ENCODE results near the gene TTF2. TPM values are rescaled to one million over a fixed set of nuclear protein-coding genes. Genes with fewer than 3 reads are reported as not detected.

Gene TTF2
- total RNA-seq, 3 donors from 2014 or later, result 21.5 to 35.4 (median 30.2) TPM

DNA sequence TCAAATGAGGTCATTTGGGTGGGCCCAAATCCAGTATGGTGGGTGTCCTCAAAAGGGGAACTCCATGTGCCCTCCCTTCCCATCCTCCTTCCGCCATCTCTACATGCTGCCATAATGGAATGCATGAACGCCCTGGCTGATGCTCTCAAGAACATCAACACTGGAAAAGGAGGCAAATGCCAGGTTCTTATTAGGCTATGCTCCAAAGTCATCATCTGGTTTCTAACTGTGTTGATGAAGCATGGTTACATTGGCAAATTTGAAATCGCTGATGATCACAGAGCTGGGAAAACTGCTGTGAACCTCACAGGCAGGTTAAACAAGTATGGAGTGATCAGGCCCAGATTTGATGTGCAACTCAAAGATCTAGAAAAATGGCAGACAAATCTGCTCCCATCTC is 78.0 kb downstream of the TTF2 start:
- Histone ChIP-seq H3K9me3 (no peaks in the 10 kb centered on the region), H3K4me3 (no peak overlapping the region), H3K36me3 (ENCODE audit: low read depth) (no peaks in the 10 kb centered on the region), H3K4me1 (ENCODE audit: low read depth) (no peaks in the 10 kb centered on the region)
- no peak for DNase-seq
- intact Hi-C loops (cut with DNase I, micrococcal nuclease), result no loop called here
- no peak for ATAC-seq
- TF ChIP-seq, protein P1, sequence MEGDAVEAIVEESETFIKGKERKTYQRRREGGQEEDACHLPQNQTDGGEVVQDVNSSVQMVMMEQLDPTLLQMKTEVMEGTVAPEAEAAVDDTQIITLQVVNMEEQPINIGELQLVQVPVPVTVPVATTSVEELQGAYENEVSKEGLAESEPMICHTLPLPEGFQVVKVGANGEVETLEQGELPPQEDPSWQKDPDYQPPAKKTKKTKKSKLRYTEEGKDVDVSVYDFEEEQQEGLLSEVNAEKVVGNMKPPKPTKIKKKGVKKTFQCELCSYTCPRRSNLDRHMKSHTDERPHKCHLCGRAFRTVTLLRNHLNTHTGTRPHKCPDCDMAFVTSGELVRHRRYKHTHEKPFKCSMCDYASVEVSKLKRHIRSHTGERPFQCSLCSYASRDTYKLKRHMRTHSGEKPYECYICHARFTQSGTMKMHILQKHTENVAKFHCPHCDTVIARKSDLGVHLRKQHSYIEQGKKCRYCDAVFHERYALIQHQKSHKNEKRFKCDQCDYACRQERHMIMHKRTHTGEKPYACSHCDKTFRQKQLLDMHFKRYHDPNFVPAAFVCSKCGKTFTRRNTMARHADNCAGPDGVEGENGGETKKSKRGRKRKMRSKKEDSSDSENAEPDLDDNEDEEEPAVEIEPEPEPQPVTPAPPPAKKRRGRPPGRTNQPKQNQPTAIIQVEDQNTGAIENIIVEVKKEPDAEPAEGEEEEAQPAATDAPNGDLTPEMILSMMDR (IDR thresholded peaks at IDR 0.05), result no peak

DNA sequence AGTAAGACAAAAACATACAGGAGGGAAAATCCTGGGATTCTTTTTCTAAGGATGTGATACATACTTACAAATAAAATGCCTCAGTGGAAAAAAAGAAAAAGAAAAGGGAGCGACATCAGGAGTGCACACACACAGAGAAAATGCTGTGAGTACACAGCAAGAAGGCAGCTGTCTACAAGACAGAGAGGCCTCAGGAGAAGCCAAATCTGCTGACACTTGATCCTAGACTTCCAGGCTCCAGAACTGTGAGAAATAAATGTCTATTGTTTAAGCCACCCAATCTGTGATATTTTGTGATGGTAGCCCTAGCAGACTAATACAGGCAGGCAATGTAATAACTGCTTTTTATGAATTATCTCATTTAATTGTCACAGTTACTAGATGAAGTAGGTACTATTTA is 78.4 kb downstream of the TTF2 start:
- Histone ChIP-seq H3K4me1 (ENCODE audit: low read depth) (no peaks in the 10 kb centered on the region), H3K9me3 (no peaks in the 10 kb centered on the region), H3K4me3 (no peak overlapping the region), H3K36me3 (ENCODE audit: low read depth) (no peaks in the 10 kb centered on the region)
- TF ChIP-seq, protein P1 (IDR thresholded peaks at IDR 0.05), result no peak
- DNase-seq, result no peak
- ATAC-seq, result no peak
- intact Hi-C loops (cut with DNase I, micrococcal nuclease), result no loop called here

DNA sequence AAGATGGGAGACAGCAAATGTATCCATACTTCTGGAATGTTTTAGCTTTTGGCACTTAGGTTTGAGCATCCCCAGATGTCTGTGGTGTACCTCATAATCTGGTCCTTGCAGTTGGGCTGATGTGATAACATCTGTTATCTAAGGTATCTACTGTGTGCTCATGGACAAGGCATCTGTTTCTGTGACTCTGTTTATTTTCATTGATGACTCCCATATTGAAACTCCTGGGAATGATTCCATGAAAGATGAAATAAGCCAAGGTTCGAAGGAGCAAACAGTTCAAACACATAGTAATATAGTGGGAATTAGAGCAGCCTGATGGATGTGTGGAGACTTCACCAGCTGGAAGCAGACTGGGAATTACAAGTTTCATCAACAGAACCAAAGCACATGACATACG is 82.1 kb downstream of the TTF2 start:
- TF ChIP-seq, protein P1 (IDR thresholded peaks at IDR 0.05), result no peak
- Histone ChIP-seq H3K4me3 (no peak overlapping the region), H3K4me1 (ENCODE audit: low read depth) (no peaks in the 10 kb centered on the region), H3K9me3 (no peaks in the 10 kb centered on the region), H3K36me3 (ENCODE audit: low read depth) (no peaks in the 10 kb centered on the region)
- no peak for DNase-seq
- no peak for ATAC-seq
- intact Hi-C loops (cut with DNase I, micrococcal nuclease), result no loop called here

DNA sequence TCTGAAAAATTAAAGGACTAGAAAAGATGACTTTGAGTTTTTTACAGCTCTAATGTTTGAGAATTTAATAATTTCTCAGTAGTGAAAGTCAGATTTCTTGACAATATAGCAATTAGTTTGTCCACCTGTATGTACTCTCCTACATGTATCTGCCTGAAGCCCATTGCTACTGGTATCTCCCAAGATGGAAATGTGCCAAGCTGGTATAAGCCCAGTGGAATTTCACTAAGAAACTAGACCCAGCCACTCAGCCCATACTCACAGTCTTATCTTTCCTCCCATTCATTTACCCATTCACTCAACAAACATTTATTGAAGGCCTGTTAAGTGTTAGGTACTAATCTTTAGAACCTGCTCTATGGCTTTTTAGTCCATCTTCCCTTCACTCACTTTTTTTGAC is 83.0 kb downstream of the TTF2 start:
- no peaks in the 10 kb centered on the region for H3K36me3 ChIP-seq (ENCODE audit: low read depth)
- DNase-seq, result no peak

DNA sequence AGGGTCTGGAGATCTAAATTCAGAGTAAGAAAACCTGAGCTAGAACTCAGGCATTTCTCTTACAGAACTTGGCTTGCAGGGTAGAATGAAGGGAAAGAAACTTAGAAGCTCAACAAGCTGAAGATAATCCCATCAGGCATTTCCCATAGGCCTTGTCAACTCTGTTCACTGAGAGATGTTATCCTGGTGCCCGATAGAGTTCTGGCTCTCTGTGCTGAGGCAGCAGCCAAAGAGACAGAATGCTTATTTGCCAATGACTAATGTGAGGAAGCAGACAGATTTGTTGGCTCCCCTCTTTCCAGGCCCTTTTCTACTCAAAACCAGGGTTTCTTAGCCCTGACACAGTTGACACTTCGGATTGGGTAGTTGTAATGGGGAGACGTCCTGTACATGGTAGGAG is 83.7 kb downstream of the TTF2 start:
- TF ChIP-seq, protein P1 (IDR thresholded peaks at IDR 0.05), result no peak
- intact Hi-C loops (cut with DNase I, micrococcal nuclease), result no loop called here
- no peaks in the 10 kb centered on the region for H3K9me3 ChIP-seq

More for the DNA sequence above, 83.0 kb downstream of the TTF2 start:
- H3K4me1 ChIP-seq (ENCODE audit: low read depth), result no peaks in the 10 kb centered on the region
- no peak for ATAC-seq
- H3K4me3 ChIP-seq, result no peak overlapping the region
- TF ChIP-seq, protein P1 (IDR thresholded peaks at IDR 0.05), result no peak
- intact Hi-C loops (cut with DNase I, micrococcal nuclease), result no loop called here
- no peaks in the 10 kb centered on the region for H3K9me3 ChIP-seq

DNA sequence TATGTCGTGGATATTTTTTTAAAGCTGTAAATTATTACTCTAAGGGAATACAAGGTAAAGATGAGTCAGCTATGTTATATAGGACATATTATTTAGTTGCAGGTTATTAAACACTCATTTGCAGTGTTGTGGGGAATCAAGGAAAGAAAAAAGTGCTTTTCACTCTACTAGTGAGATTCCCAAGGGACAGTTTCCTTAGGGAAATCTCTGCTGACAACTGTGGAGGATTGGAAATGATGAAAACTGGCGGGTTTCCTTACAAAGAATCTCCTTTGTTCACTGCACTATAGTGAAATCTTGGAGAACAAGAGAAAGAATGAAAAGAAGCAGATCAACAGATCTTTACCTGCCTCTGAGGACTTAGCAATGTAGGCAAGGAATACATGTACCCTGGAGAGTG is 85.9 kb downstream of the TTF2 start:
- DNase-seq (no peak), ATAC-seq (no peak)
- Histone ChIP-seq H3K4me1 (ENCODE audit: low read depth) (no peaks in the 10 kb centered on the region), H3K36me3 (ENCODE audit: low read depth) (no peaks in the 10 kb centered on the region), H3K4me3 (no peak overlapping the region), H3K9me3 (no peaks in the 10 kb centered on the region)
- intact Hi-C loops (cut with DNase I, micrococcal nuclease), result no loop called here
- TF ChIP-seq, protein P1 (IDR thresholded peaks at IDR 0.05), result no peak

More for the DNA sequence above, 83.7 kb downstream of the TTF2 start:
- ATAC-seq, result no peak
- no peak for DNase-seq
- no peaks in the 10 kb centered on the region for H3K4me1 ChIP-seq (ENCODE audit: low read depth)
- H3K4me3 ChIP-seq, result no peak overlapping the region
- H3K36me3 ChIP-seq (ENCODE audit: low read depth), result no peaks in the 10 kb centered on the region

Data from mucosa of descending colon (tissue), 3 donors.